Heart left ventricle (tissue), 16 donors: ENCODE results near the gene C1S. TPM values are rescaled to one million over a fixed set of nuclear protein-coding genes. Genes with fewer than 3 reads are reported as not detected.

Experiments used
- ATAC-seq, 4 donors: fragments of 200-7000 bp; cut with Tn5 transposase; one replicate each; pipeline ENCODE4 v1.9.1; 2020 to 2022; ENCODE audit warnings: moderate library complexity in 4 of 4, mild to moderate bottlenecking in 3 of 4, moderate number of reproducible peaks in 1 of 4
- DNase-seq, 5 donors: peaks; one replicate each; pipeline ENCODE4 v3.0.0-alpha.2; 2020
- H3K27ac ChIP-seq, 12 donors: fragments of 200-600 bp; sonication (generic) in 4 of 12; one replicate each; pipeline versions ENCODE4 v1.5.0 to v1.8.0; 2016 to 2022; ENCODE audit warnings: mild to moderate bottlenecking in 2 of 12
- H3K27me3 ChIP-seq, 9 donors: fragments of 200-600 bp; sonication (generic) in 2 of 9; one replicate each; pipeline versions ENCODE4 v1.5.1 to v1.8.0; 2016 to 2022; ENCODE audit warnings: mild to moderate bottlenecking in 3 of 9
- H3K36me3 ChIP-seq, 9 donors: fragments of 200-600 bp; sonication (generic) in 2 of 9; one replicate each; pipeline versions ENCODE4 v1.5.0 to v1.8.0; 2018 to 2022; ENCODE audit warnings: mild to moderate bottlenecking in 2 of 9
- H3K4me1 ChIP-seq, 12 donors: fragments of 200-600 bp; sonication (generic) in 4 of 12; one replicate each; pipeline versions ENCODE4 v1.5.0 to v1.8.0; 2016 to 2022; ENCODE audit warnings: mild to moderate bottlenecking in 3 of 12
- H3K4me3 ChIP-seq, 12 donors: fragments of 200-600 bp; sonication (generic) in 4 of 12; one replicate each; pipeline versions ENCODE4 v1.5.0 to v1.8.0; 2017 to 2022; ENCODE audit warnings: mild to moderate bottlenecking in 9 of 12, moderate library complexity in 4 of 12
- H3K9me3 ChIP-seq, 12 donors: fragments of 200-600 bp; sonication (generic) in 4 of 12; one replicate each; pipeline versions ENCODE4 v1.5.0 to v1.8.0; 2016 to 2022; ENCODE audit warnings: mild to moderate bottlenecking in 1 of 12
- CTCF ChIP-seq, 12 donors: fragments of 200-600 bp; sonication (generic) in 4 of 12; IDR thresholded peaks; one replicate each; pipeline versions ENCODE4 v1.5.0 to v1.8.0; 2018 to 2022; ENCODE audit warnings: antibody characterized with exemption in 12 of 12, mild to moderate bottlenecking in 5 of 12
- POLR2A ChIP-seq, 2 donors: fragments of 450-650 bp; IDR thresholded peaks; one replicate each; pipeline ENCODE4 v1.6.1; 2017; ENCODE audit warnings: antibody characterized with exemption in 2 of 2, mild to moderate bottlenecking in 2 of 2, moderate library complexity in 2 of 2
- WGBS, 4 donors: extraction: QIAGEN DNeasy Blood & Tissue Kit in 2 of 4; methylation state at CpG; one replicate each; pipeline versions ENCODE4 v1.1.5 to v1.1.7; 2013 to 2018; 5-methylcytosine and 5-hydroxymethylcytosine counted together
- intact Hi-C, 10 donors: fragments of 100-400 bp; cut with DNase I; formaldehyde crosslinking; loops; one replicate each; pipeline versions ENCODE4 v1.11.1 to v1.14.2; 2022
- polyA plus RNA-seq, 2 donors: library from polyadenylated mRNA; stranded (reverse); fragments of 200-250 nt; gene quantifications; one replicate each; pipeline ENCODE4 v1.2.3, GENCODE V29; 2013
- total RNA-seq, 9 donors: library from RNA; depleted of rRNA in 2 of 9; stranded (reverse); fragments of >200 nt in 2 of 9; fragmentation: NEBNext Ultra II Directional in 3 of 9; extraction: Animal tissue kit (Norgen Biotek cat#: 25700) in 3 of 9; gene quantifications; one replicate each; pipeline versions ENCODE4 v1.1.0 to v1.2.4, GENCODE V29; 2016 to 2023
- donor health status: ischemic (EF 13 %, LVEDD 7.1; RV severe dilation, severe dysfunction).
- donor health status: healthy with polysubstance abuse.
- donor health status: DM: no; HTN: yes; CAD: no.
- donor health status: DM: no; HTN: no; CAD: no.
- donor health status: ischemic (EF 25% LVEDD 6.9; RV normal size, moderate dysfunction).
- donor health status: ischemic (EF 25% LVEDD 5.7; RV mildly dilated, moderate dysfunction).
- donor health status: healthy.
- donor health status: DM: yes; HTN: yes; CAD: no.
- donor health status: ischemic (EF 35%, LVEDD 5.7; RV mildly dilated, moderate dysfunction).
- donor health status: nonischemic (EF 11% LVEDD 7.7; RV severe dilation, severe dysfunction).
- donor health status: DM: yes; HTN: yes; CAD: no.
- donor health status: PGD.
- donor health status: ischemic (EF 29% LVEDD 5.4; RV normal size, mild dysfunction).
- donor health status: nonischemic (EF 23%, LVEDD 6.1; RV moderate dilation, normal function).

The C1S gene
- total and polyA plus RNA-seq, 11 donors, result 30.1 to 247 (median 60.5) TPM

DNA sequence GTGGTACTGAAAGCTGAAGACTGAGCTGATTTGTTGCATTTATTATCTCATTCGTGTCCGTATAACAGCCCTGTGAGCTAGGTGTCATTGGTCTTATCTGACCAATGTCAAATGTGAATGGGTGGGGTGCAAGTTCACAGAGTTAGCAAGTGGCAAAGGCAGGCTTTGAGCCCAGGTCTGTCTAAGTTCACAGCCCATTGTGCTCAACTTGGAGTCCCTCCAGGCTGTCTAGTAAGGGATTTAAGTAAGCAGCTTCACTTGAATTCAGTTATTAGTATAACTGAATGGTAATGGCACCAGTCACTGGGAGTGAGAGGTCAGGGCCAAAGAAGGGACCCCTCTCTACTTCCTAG is 8.5 kb downstream of the C1S start:
- ATAC-seq (peak in 3 of 4 donors; percentile 32 to 47 (median 45)), DNase-seq (no peak)
- 21 to 38% (median 33%) methylated on average over 2 of the region's 2 CpGs for WGBS, 4 donors
- H3K4me3 ChIP-seq, result no peak overlapping the region
- intact Hi-C loops, result no loop called here
- H3K9me3 ChIP-seq, result no peaks in the 10 kb centered on the region
- H3K27ac ChIP-seq, result peak overlapping the region in 10 of 12 donors; percentile 15 to 73 (median 46)
- peaks cover 0 to 24% (median 9%) of the 10 kb centered on the region in 12 donors for H3K4me1 ChIP-seq
- no peaks in the 10 kb centered on the region for H3K27me3 ChIP-seq
- H3K36me3 ChIP-seq, result peaks cover 0 to 47% (median 3%) of the 10 kb centered on the region in 9 donors
- no peak for TF ChIP-seq CTCF (IDR thresholded peaks at IDR 0.05)
- TF ChIP-seq POLR2A (IDR thresholded peaks at IDR 0.05), result no peak

GRCh38 chr12:7069386-7069785 is 8.9 kb downstream of the C1S start:
- H3K27ac ChIP-seq, result peak overlapping the region in 8 of 12 donors; percentile 22 to 73 (median 50)
- ATAC-seq (no peak), DNase-seq (no peak)
- no peaks in the 10 kb centered on the region for H3K27me3 ChIP-seq
- 79 to 88% (median 86%) methylated on average over 4 to 6 of the region's 6 CpGs for WGBS, 4 donors
- TF ChIP-seq POLR2A (IDR thresholded peaks at IDR 0.05) (no peak), CTCF (IDR thresholded peaks at IDR 0.05) (no peak)
- H3K4me3 ChIP-seq, result no peak overlapping the region
- H3K9me3 ChIP-seq, result no peaks in the 10 kb centered on the region
- peaks cover 0 to 23% (median 9%) of the 10 kb centered on the region in 12 donors for H3K4me1 ChIP-seq
- peaks cover 0 to 47% (median 3%) of the 10 kb centered on the region in 9 donors for H3K36me3 ChIP-seq
- intact Hi-C loops, result no loop called here

GRCh38 chr12:7072035-7072434 is 11.5 kb downstream of the C1S start:
- intact Hi-C loops, result no loop called here
- no peak for DNase-seq

DNA sequence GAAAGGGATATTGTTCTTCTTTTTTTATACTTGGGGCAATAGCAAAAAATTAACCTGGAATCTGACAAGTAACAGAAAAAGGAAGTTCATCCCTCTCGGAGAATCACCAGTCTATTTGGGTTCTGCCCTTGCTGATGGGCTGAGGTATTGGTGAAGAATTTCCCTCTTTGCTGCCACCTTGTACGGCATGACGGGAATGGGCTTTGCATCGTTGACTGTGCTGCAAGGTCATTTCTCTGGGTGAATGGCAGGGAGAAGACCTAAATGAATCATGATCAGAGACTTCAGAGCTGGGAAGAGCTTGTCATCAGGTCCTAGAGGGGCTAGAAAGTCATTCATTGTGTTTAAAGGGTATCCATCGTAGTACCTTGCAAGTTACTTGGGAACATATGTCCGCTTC is 12.0 kb downstream of the C1S start:
- Histone ChIP-seq H3K9me3 (no peaks in the 10 kb centered on the region), H3K4me1 (peaks cover 0 to 20% (median 7%) of the 10 kb centered on the region in 12 donors), H3K27ac (no peak overlapping the region), H3K4me3 (no peak overlapping the region), H3K27me3 (no peaks in the 10 kb centered on the region), H3K36me3 (peaks cover 0 to 26% (median 3%) of the 10 kb centered on the region in 9 donors)
- intact Hi-C loops, result no loop called here
- no peak for ATAC-seq
- DNase-seq, result no peak
- 87 to 91% (median 90%) methylated on average over 6 of the region's 6 CpGs for WGBS, 4 donors
- no peak for TF ChIP-seq POLR2A (IDR thresholded peaks at IDR 0.05)
- no peak for TF ChIP-seq CTCF (IDR thresholded peaks at IDR 0.05)

More at GRCh38 chr12:7072035-7072434, 11.5 kb downstream of the C1S start:
- no peak for TF ChIP-seq CTCF (IDR thresholded peaks at IDR 0.05)
- 88 to 94% (median 90%) methylated on average over 6 of the region's 6 CpGs for whole genome bisulfite sequencing, 4 donors
- Histone ChIP-seq H3K4me1 (peaks cover 0 to 20% (median 7%) of the 10 kb centered on the region in 12 donors), H3K36me3 (peaks cover 0 to 31% (median 3%) of the 10 kb centered on the region in 9 donors), H3K9me3 (no peaks in the 10 kb centered on the region), H3K27me3 (no peaks in the 10 kb centered on the region), H3K4me3 (no peak overlapping the region), H3K27ac (no peak overlapping the region)
- ATAC-seq, result no peak
